Endothelial cell of umbilical vein (primary cell): ENCODE measurements around the gene TRMT112. TPM values are rescaled to one million over a fixed set of nuclear protein-coding genes. Genes with fewer than 3 reads are reported as not detected.

ENCODE experiments used
- BruUV-seq: library from RNA; stranded (reverse); fragments of 400-500 nt; replicated peaks from 2 replicates; lab custom pipeline; 2021; lab: Mats Ljungman, UMichigan
- CTCF ChIA-PET: fragments of 300-600, 350-600 bp; sonication (Branson Sonifier 250); formaldehyde crosslinking; loops from one replicate; lab custom pipeline; 2021; ENCODE audit warnings: antibody characterized with exemption, inconsistent platforms; lab: Charles Lee
- POLR2A ChIA-PET: fragments of 300-600, 350-600 bp; sonication (Branson Sonifier 250); formaldehyde crosslinking; loops from one replicate; lab custom pipeline; 2021; ENCODE audit warnings: antibody characterized with exemption, inconsistent platforms; lab: Charles Lee
- DNase-seq: peaks from one replicate; pipeline ENCODE4 v3.0.0-alpha.2; 2011; ENCODE audit warnings: low read depth, low spot score
- FAIRE-seq: peaks from 2 replicates; lab custom pipeline; 2011; peaks lifted over from hg19 to GRCh38; lab: Jason Lieb, UNC
- H2AFZ ChIP-seq: 2 replicates; pipeline ENCODE4 v1.6.0; 2012; ENCODE audit warnings: low read depth, low read length, control low read depth, inconsistent platforms
- H3K27ac ChIP-seq: 2 replicates; pipeline ENCODE4 v1.5.1; 2011; ENCODE audit warnings: low read depth, mild to moderate bottlenecking, control low read depth, low read length, moderate library complexity; ENCODE audit not compliant: insufficient read depth
- H3K27me3 ChIP-seq, 2 experiments: 2 replicates each; pipeline versions ENCODE4 v1.6.0 to v1.6.1; 2011; ENCODE audit warnings: low read length in 2 of 2, mixed read lengths in 1 of 2; ENCODE audit not compliant: control insufficient read depth in 2 of 2, insufficient read depth in 2 of 2
- H3K36me3 ChIP-seq, 2 experiments: 2 replicates in 1 of 2; 3 replicates in 1 of 2; pipeline ENCODE4 v1.5.1; 2011; ENCODE audit warnings: low read length in 2 of 2, mild to moderate bottlenecking in 1 of 2, moderate library complexity in 1 of 2; ENCODE audit not compliant: control insufficient read depth in 2 of 2, insufficient read depth in 2 of 2; ENCODE audit errors: extremely low read depth in 1 of 2
- H3K4me1 ChIP-seq: 3 replicates; pipeline ENCODE4 v1.5.1; 2011; ENCODE audit warnings: mild to moderate bottlenecking, low read length; ENCODE audit not compliant: control insufficient read depth, insufficient read depth; ENCODE audit errors: extremely low read depth
- H3K4me2 ChIP-seq: 2 replicates; pipeline ENCODE4 v1.6.1; 2011; ENCODE audit warnings: low read length, control low read depth, mixed read lengths; ENCODE audit not compliant: insufficient read depth
- H3K4me3 ChIP-seq, 3 experiments: fragments of 200-600 bp in 1 of 3; sonication (generic), shearing (Covaris generic) in 1 of 3; replicated peaks in 1 of 3; 2 replicates each; pipeline ENCODE4 v1.5.1; 2011 to 2016; ENCODE audit warnings: control low read depth in 3 of 3, low read length in 3 of 3, mild to moderate bottlenecking in 2 of 3, inconsistent platforms in 1 of 3, low read depth in 1 of 3, moderate library complexity in 1 of 3; ENCODE audit not compliant: insufficient read depth in 1 of 3
- H3K79me2 ChIP-seq: 2 replicates; pipeline ENCODE4 v1.6.0; 2012; ENCODE audit warnings: low read length, inconsistent platforms; ENCODE audit not compliant: control insufficient read depth, insufficient read depth
- H3K9ac ChIP-seq: replicated peaks from 2 replicates; pipeline ENCODE3; 2011; ENCODE audit warnings: low read length, control low read depth; ENCODE audit not compliant: insufficient read depth; ENCODE audit errors: extremely low read depth
- H3K9me1 ChIP-seq: replicated peaks from 3 replicates; pipeline ENCODE4 v1.6.0; 2011; ENCODE audit warnings: mild to moderate bottlenecking, low read length; ENCODE audit not compliant: control insufficient read depth, insufficient read depth; ENCODE audit errors: extremely low read depth
- H3K9me3 ChIP-seq: replicated peaks from 2 replicates; pipeline ENCODE4 v1.5.1; 2012; ENCODE audit warnings: low read length, inconsistent platforms; ENCODE audit not compliant: control insufficient read depth, insufficient read depth
- H4K20me1 ChIP-seq: replicated peaks from 2 replicates; pipeline ENCODE3; 2011; ENCODE audit warnings: mild to moderate bottlenecking, low read length; ENCODE audit not compliant: control insufficient read depth, insufficient read depth; ENCODE audit errors: extremely low read depth
- EZH2 ChIP-seq: IDR thresholded peaks from 2 replicates; pipeline ENCODE4 v1.6.1; 2012; ENCODE audit warnings: borderline replicate concordance, low read depth, mild to moderate bottlenecking, moderate library complexity, low read length, inconsistent platforms; ENCODE audit not compliant: severe bottlenecking
- FOS ChIP-seq: IDR thresholded peaks from 2 replicates; pipeline ENCODE4 v1.6.1; 2011; ENCODE audit warnings: mild to moderate bottlenecking, low read length, moderate library complexity, borderline replicate concordance; ENCODE audit not compliant: insufficient read depth
- GATA2 ChIP-seq: IDR thresholded peaks from 2 replicates; pipeline ENCODE4 v1.7.0; 2011; ENCODE audit warnings: low read depth, mild to moderate bottlenecking, moderate library complexity, mixed read lengths, low read length; ENCODE audit not compliant: insufficient read length, insufficient read depth
- JUN ChIP-seq: IDR thresholded peaks from 2 replicates; pipeline ENCODE4 v1.6.1; 2011; ENCODE audit warnings: borderline replicate concordance, low read depth; ENCODE audit not compliant: insufficient read length, insufficient read depth
- MYC ChIP-seq: IDR thresholded peaks from one replicate; pipeline ENCODE4 v1.6.1; 2011; ENCODE audit warnings: mild to moderate bottlenecking, low read depth, low read length
- POLR2A ChIP-seq: IDR thresholded peaks from 2 replicates; pipeline ENCODE4 v1.6.1; 2012; ENCODE audit warnings: low read depth, mild to moderate bottlenecking, control low read depth, low read length
- POLR2AphosphoS5 ChIP-seq: IDR thresholded peaks from 2 replicates; pipeline ENCODE4 v1.6.1; 2012; ENCODE audit warnings: low read depth, mild to moderate bottlenecking, control low read depth, low read length, moderate library complexity; ENCODE audit not compliant: insufficient read depth
- dilution Hi-C: fragments of 300-500 bp; cut with MboI; formaldehyde crosslinking; loops from one replicate; pipeline ENCODE4 v1.15.0; 2019; ENCODE audit warnings: low sequenced_read_pairs; ENCODE audit not compliant: extremely low pct_ligation_motif_present
- intact Hi-C: fragments of 100-400 bp; cut with micrococcal nuclease; formaldehyde crosslinking; loops from one replicate; pipeline ENCODE4 v1.10.0; 2022
- polyA plus RNA-seq, 4 experiments: library from polyadenylated mRNA; depleted of rRNA in 3 of 4; stranded (reverse) in 3 of 4; unstranded in 1 of 4; fragments of >200 nt; gene quantifications; 2 replicates each; pipeline versions ENCODE4 v1.2.1 to v1.2.3, GENCODE V29; 2011 to 2012; ENCODE audit warnings: missing spikeins in 1 of 4
- total RNA-seq: library from RNA; stranded (reverse); gene quantifications from 2 replicates; pipeline ENCODE4 v1.2.3, GENCODE V29; 2021
- TF ChIP-seq, protein P1 (sequence below): IDR thresholded peaks from 2 replicates; pipeline ENCODE4 v1.6.1; 2011; ENCODE audit not compliant: insufficient read depth, insufficient read length
- TF ChIP-seq, protein P2 (sequence below), 2 donors: IDR thresholded peaks; 1 replicate in 1 of 2; 2 replicates in 1 of 2; pipeline ENCODE4 v1.5.1; 2011; ENCODE audit warnings: low read length in 2 of 2, mild to moderate bottlenecking in 2 of 2, moderate library complexity in 2 of 2, control low read depth in 1 of 2, inconsistent platforms in 1 of 2, low read depth in 1 of 2; ENCODE audit not compliant: insufficient read depth in 1 of 2; ENCODE audit errors: extremely low read depth in 1 of 2

Gene TRMT112
- total and polyA plus RNA-seq, 2 donors (not counting 3 experiments of a cell fraction or from before 2014, with no cell fraction given), result 195 to 575 TPM

GRCh38 chr11:64305691-64306562 is 11.4 kb downstream of the TRMT112 start:
- Histone ChIP-seq H3K36me3 (no peaks in the 10 kb centered on the region), H3K27ac (peak overlapping the region; percentile 42), H4K20me1 (no peaks in the 10 kb centered on the region), H3K9me3 (no peaks in the 10 kb centered on the region), H2AFZ (peak overlapping the region; percentile 57), H3K9ac (peak overlapping the region; percentile 55), H3K4me3 (peak overlapping the region; percentile 59 to 68 (median 66)), H3K4me1 (peaks cover 7% of the 10 kb centered on the region), H3K79me2 (peaks cover 10% of the 10 kb centered on the region), H3K27me3 (no peaks in the 10 kb centered on the region), H3K9me1 (no peaks in the 10 kb centered on the region), H3K4me2 (peak overlapping the region; percentile 60)
- DNase-seq, result peak; percentile 52
- FAIRE-seq, result peak; percentile 75
- POLR2A ChIA-PET, result no interaction called here
- dilution Hi-C loops, result no loop called here
- no TSS peak for BruUV-seq
- intact Hi-C loops, result loop anchor here (1.0 to 2.0 kb wide), 6 partner anchors 11 to 121 kb away; partner anchors contain the start of genes BAD, FKBP2, GPR137 and TRMT112
- TF ChIP-seq, protein P1, sequence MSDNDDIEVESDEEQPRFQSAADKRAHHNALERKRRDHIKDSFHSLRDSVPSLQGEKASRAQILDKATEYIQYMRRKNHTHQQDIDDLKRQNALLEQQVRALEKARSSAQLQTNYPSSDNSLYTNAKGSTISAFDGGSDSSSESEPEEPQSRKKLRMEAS, result no peak
- no peak for TF ChIP-seq GATA2
- TF ChIP-seq JUN, result no peak
- TF ChIP-seq MYC, result no peak
- TF ChIP-seq POLR2A, result no peak
- TF ChIP-seq, protein P2, sequence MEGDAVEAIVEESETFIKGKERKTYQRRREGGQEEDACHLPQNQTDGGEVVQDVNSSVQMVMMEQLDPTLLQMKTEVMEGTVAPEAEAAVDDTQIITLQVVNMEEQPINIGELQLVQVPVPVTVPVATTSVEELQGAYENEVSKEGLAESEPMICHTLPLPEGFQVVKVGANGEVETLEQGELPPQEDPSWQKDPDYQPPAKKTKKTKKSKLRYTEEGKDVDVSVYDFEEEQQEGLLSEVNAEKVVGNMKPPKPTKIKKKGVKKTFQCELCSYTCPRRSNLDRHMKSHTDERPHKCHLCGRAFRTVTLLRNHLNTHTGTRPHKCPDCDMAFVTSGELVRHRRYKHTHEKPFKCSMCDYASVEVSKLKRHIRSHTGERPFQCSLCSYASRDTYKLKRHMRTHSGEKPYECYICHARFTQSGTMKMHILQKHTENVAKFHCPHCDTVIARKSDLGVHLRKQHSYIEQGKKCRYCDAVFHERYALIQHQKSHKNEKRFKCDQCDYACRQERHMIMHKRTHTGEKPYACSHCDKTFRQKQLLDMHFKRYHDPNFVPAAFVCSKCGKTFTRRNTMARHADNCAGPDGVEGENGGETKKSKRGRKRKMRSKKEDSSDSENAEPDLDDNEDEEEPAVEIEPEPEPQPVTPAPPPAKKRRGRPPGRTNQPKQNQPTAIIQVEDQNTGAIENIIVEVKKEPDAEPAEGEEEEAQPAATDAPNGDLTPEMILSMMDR (IDR thresholded peaks at IDR 0.05; ENCODE audit: extremely low read depth in 1 of 2, insufficient read depth in 1 of 2, low read depth in 1 of 2, low read length in 2 of 2), result peak; percentile 21 to 45
- TF ChIP-seq FOS, result no peak
- no peak for TF ChIP-seq EZH2
- TF ChIP-seq POLR2AphosphoS5, result peak; percentile 27
- CTCF ChIA-PET, result interaction anchor here (0.7 to 6.7 kb wide), 10 partner anchors 12 to 305 kb away, joined by 4 to 413 read pairs (median 24); partner anchors contain the start of genes FERMT3, KCNK4, PPP1R14B and PRDX5
